DMS153 treated with DMSO at 0.1 percent for 48 hours (cell line): ENCODE measurements around the gene KRT84.

ENCODE experiments used
- DNase-seq: peaks from one replicate; lab custom pipeline; 2025; ENCODE audit not compliant: unreplicated experiment; lab: John Stamatoyannopoulos, UW

The KRT84 gene

GRCh38 chr12:52362118-52362726, 23.2 kb downstream of the KRT84 start:
- DNase-seq = no peak

GRCh38 chr12:52361553-52361952, 23.9 kb downstream of the KRT84 start:
- no peak for DNase-seq

- DNase-seq = no peak
Observed at GRCh38 chr12:52360663-52361271, 24.7 kb downstream of the KRT84 start.

- no peak for DNase-seq
Observed at GRCh38 chr12:52360106-52360662, 25.3 kb downstream of the KRT84 start.

GRCh38 chr12:52359621-52360061, 25.8 kb downstream of the KRT84 start:
- DNase-seq = no peak

GRCh38 chr12:52358575-52359350, 26.7 kb downstream of the KRT84 start:
- DNase-seq = no peak

- DNase-seq = no peak
Observed at GRCh38 chr12:52356762-52357580, 28.5 kb downstream of the KRT84 start.

- DNase-seq = no peak
Observed at GRCh38 chr12:52356031-52356761, 29.3 kb downstream of the KRT84 start.

GRCh38 chr12:52355176-52355575, 30.3 kb downstream of the KRT84 start:
- no peak for DNase-seq

- DNase-seq = no peak
Observed at GRCh38 chr12:52354200-52354599, 31.3 kb downstream of the KRT84 start.

- no peak for DNase-seq
Observed at GRCh38 chr12:52353766-52354165, 31.7 kb downstream of the KRT84 start.

GRCh38 chr12:52352951-52353350, 32.5 kb downstream of the KRT84 start:
- no peak for DNase-seq

- DNase-seq = no peak
Observed at GRCh38 chr12:52351196-52352059, 34.0 kb downstream of the KRT84 start.

GRCh38 chr12:52350786-52351185, 34.7 kb downstream of the KRT84 start:
- DNase-seq = no peak

GRCh38 chr12:52350021-52350620, 35.3 kb downstream of the KRT84 start:
- no peak for DNase-seq

- DNase-seq = no peak
Observed at GRCh38 chr12:52349196-52349595, 36.3 kb downstream of the KRT84 start.

GRCh38 chr12:52347551-52348510, 37.6 kb downstream of the KRT84 start:
- DNase-seq = no peak

- DNase-seq = no peak
Observed at GRCh38 chr12:52347016-52347415, 38.4 kb downstream of the KRT84 start.
